Left colon (tissue), 2 donors: Measurements from ENCODE around the gene VSX2. TPM values are rescaled to one million over a fixed set of nuclear protein-coding genes. Genes with fewer than 3 reads are reported as not detected.

ENCODE experiments used
- ATAC-seq: fragments of 200-7000 bp; cut with Tn5 transposase; one replicate; pipeline ENCODE4 v1.9.1; 2020; ENCODE audit warnings: mild to moderate bottlenecking, moderate library complexity
- DNase-seq, 2 donors: peaks; one replicate each; pipeline ENCODE4 v3.0.0-alpha.2; 2020
- intact Hi-C, 2 donors: fragments of 100-400 bp; cut with DNase I in 1 of 2; cut with micrococcal nuclease in 1 of 2; formaldehyde crosslinking; loops; one replicate each; pipeline versions ENCODE4 v1.11.2 to v1.14.0; 2022; cut with DNase I, micrococcal nuclease
- total RNA-seq, 2 donors: library from RNA; stranded (reverse); fragmentation: NEBNext Ultra II Directional; extraction: Animal tissue kit (Norgen Biotek cat#: 25700); gene quantifications; one replicate each; pipeline ENCODE4 v1.2.1, GENCODE V29; 2021
- donor health status: DM: no; HTN: no; CAD: no.
- donor health status: DM: yes; HTN: yes; CAD: no.

VSX2 gene
- total RNA-seq, 2 donors from 2014 or later: not detected

DNA sequence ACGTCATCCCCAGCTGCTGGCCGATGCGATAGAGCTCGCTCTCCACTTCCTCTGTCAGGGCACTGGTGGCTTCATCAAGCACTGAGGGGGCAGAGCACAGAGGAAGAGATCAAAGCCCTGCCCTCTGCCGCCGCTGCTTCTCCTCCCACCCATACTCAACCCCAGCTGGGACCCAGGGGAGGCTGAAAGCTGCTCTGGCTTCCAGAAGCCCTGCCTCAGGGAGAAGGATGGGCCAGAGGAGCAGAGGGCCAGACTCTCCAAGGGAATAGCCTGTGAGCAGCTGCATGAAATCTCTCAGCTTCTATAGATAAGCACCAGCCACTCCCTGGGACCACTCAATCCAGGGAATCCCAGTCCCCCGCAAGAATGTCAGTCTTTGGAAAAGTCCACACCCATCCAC is 47.5 kb downstream of the VSX2 start:
- ATAC-seq (no peak), DNase-seq (no peak)
- intact Hi-C loops: no loop called here

DNA sequence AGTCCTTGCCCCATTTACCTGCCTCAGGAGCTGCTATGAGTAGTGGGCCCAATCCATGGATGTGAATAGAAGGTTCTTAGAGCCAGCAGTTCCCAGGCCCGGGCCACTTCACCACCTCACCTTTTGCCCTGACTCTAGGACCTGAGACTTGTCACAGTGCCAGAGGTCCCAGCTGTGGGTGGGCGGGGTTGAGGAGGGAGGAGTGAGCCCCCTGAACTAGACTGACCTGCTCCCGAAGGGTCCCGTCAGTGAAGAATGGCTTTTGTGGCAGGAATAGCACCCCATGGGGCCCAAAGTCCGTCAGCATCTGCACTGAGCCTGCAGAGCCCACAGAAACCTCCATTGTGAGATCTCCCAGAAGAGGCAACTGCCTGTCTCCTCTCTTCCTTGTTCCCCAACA is 50.6 kb downstream of the VSX2 start:
- ATAC-seq (no peak), DNase-seq (no peak)
- intact Hi-C loops: no loop called here

DNA sequence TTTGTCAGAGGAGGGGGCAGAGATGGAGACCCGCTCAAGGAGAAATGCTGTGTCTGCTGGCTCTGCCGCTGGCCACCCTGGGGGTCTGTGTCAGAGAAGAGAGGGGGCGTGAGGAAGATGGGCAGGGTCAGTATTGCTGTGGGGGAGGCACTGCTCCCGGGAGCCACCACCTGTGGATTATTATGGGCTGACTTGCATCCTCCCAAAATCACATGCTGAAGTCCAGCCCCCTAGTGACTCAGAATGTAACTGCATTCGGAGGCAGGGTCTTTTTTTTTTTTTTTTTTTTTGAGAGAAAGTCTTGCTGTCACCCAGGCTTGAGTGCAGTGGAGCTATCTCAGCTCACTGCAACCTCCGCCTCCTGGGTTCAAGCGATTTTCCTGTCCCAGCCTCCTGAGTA is 51.2 kb downstream of the VSX2 start:
- intact Hi-C loops: no loop called here
- DNase-seq (no peak), ATAC-seq (no peak)

DNA sequence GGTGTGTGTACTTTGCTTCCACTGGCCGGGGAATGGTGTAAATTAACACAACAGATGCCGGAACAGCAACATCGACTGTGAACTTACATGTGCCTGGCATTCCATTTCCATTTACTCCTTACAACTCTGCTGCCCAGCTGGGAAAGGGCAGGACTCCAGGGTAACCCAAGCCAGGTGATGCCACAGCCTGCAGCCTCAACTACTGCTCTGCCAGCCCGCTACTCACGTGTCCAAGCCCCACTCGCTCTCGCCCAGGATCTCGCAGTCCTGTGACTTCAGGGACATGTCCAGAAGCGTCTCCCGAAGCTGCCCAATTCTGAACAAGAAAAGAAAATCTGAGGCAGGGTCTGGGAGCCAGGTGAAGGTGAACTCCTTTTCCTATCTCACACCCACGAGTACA is 52.8 kb downstream of the VSX2 start:
- no peak for ATAC-seq
- DNase-seq: no peak
- intact Hi-C loops: no loop called here

DNA sequence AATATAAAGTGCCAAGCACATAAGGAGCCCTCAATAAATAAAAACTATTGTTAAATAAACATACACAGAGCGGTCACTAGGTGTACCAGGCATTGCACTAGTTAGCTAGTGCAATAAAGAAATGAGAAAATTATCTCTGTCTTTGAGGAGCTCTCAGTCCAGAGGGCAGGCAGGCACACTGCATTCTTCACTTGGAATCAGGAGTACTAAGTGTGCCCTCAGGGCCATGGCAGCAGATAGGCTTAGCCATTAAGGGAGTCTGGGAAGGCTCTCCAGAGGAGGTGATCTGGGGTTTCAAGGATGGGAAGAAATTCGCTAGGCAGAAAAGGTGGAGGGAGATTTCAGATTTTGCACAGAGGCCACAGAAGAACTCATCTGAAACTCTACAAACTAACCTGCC is 54.4 kb downstream of the VSX2 start:
- DNase-seq (no peak), ATAC-seq (no peak)
- intact Hi-C loops: no loop called here

DNA sequence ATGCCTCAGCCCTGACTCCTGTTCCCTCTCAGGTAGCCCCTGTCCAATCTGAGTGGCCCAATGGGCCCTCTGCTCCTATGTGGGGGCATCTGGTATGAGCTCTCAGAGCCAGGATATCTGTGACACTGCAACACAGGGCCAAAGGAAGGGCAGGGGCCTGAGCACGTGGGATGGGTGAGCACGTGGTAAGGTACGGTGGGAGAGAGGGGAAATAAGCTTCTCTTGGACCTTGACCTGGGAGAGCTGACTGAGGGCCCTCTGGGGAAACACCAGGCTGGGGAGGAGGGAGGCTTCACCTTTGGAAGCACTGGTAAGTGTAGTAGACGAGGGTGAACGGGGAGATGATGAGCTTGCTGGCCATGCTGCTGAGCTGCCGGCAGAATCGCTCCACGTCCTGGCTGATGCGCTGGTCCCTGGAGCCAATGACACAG is 56.8 kb downstream of the VSX2 start:
- DNase-seq (no peak), ATAC-seq (no peak)
- intact Hi-C loops: no loop called here

DNA sequence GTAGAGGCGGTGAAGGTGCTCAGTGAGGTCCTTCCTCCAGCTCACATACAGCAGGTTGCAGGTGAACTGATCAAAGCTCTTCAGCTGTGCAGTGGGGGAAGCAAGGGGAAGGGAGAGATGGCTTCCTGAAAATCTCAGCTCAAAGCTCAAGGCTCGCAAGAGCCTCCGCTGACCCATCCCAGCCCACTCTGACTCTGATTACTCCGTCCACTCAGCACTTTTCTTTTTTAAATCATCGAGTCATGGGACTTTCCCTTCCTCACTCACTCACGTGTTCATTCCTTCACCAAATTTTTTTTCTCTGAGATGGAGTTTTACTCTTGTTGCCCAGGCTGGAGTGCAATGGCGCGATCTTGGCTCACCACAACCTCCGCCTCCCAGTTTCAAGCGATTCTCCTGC is 58.7 kb downstream of the VSX2 start:
- ATAC-seq: no peak
- DNase-seq: no peak
- intact Hi-C loops: no loop called here

DNA sequence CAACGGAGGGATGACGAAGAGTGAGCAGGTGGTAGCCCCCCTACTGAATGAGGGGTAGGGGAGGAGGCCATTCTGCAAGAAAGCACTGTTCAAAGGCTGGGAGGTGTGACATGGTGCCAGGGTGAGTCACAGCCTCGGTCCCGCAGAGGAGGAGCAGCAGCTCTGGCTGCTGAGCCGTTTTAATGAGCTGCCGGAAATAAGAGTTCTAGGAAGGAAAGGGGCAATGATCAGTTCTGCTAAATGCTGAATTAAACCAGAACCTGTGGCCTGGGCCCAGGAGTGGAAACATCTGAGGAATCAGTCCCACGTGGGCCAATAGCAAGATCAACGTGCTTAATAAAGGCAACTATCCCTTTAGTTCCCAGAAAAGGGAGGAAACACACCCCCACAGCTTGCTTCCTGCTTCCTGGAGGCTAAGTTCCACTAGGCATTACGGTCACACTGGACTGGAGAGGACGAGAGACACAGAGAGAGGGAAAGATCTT is 59.9 kb downstream of the VSX2 start:
- DNase-seq (no peak), ATAC-seq (no peak)
- intact Hi-C loops: no loop called here

DNA sequence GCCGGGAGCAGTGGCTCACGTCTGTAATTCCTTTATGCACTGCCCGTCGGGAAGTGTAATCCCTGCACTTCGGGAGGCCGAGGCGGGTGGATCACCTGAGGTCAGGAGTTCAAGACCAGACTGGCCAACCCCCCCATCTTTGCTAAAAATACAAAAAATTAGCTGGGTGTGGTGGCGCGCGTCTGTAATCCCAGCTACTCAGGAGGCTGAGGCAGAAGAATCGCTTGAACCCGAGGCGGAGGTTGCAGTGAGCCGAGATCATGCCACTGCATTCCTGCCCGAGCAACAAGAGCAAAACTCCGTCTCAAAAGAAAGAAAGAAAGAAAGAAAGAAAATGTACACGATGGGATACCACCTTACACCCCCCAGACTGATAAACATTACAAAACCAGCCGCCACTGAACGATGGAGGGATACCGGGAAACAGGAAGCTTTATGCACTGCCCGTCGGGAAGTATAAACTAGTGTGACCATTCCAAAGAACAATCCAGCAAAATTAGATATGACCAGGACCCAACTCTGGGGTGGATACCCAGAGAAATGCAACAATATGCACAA is 62.4 kb downstream of the VSX2 start:
- ATAC-seq (peak; percentile 19), DNase-seq (no peak)
- intact Hi-C loops: no loop called here

DNA sequence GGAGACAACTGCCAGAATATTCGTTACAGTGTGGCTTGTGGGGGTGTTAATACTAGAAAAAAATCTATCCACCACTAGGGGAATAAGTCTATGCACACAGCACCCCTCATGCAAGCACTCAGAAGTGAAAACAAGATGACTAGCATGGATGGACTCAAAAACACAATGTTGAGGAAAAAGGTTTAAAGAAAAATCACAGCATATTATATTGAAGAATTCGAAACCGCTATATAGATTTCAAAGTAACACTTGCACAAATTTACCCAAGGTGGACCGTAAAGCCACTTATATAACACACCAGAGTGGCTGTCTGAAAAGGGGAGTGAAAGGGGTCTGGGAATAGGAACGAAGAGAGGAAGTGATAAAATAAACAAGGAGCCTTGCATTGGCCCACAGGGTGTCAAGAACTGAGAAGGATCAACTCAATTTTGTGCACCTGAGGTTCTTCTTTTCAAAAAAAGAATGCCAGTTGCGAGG is 62.9 kb downstream of the VSX2 start:
- intact Hi-C loops: no loop called here
- DNase-seq (no peak), ATAC-seq (peak; percentile 69)

DNA sequence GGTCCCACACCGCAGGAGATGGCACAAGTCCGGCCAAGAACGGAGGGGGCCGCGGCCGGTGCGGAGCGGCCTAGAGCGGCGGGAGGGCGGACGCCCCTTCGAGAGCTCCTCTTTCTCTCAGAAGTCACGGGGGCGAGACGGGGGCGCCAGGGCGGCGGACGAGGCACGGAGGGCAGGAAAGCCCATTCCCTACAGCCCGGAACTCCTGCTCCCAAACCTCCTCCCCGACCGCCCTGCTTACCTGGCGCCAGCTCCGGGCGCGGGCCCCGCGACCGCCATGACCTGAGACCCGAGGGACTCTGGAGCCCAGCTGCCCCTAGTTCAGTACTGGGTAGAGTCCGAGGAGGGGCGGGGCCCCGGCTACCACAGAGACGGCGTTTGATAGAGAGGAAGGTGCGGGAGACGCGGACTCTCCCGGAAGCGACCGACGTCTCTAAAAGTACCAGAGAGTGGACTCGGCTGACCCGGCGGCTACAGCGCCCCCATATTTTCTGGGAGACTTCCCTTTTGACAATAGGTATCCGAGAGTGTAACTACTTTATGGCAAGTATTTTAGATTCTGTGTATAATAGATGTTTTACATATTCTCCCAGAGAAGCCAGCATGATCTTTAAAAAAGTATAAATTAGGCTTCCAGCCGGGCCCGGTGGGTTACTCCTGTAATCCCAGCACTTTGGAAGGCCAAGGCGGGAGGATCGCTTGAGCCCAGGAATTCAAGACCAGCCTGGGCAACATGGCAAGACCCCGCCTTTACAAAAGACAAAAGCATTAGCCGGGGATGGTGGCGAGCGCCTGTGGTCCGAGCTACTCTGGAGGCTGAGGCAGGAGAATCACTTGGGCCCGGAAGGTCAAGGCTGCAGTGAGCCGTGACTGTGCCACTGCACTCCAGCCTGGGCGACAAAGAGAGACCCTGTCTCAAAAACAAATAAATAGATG is 63.7 kb downstream of the VSX2 start, which contains the start of gene ABCD4:
Gene ABCD4, minus strand, starts transcription at position 301 of the 936 bp plus-strand sequence. Its CDS starts 22 bp downstream, at position 279.
- intact Hi-C loops: no loop called here
- peak; percentile 98 for ATAC-seq
- DNase-seq: peak; percentile 95 to 97

DNA sequence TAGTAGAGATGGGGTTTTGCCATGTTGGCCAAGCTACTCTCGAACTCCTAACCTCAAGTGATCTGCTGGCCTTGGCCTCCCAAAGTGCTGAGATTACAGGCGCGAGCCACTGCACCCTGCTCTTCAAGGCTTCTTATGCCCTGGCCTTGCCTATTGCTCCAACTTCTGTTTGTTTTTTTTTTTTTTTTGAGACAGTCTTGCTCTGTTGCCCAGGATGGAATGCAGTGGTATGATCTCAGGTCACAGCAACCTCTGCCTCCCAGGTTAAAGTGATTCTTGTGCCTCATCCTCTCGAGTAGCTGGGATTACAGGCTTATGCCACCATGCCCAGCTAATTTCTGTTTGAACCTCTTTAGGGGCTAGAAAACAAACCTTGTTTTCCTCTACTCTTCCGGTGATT is 69.4 kb downstream of the VSX2 start:
- ATAC-seq (no peak), DNase-seq (no peak)
- intact Hi-C loops: no loop called here

DNA sequence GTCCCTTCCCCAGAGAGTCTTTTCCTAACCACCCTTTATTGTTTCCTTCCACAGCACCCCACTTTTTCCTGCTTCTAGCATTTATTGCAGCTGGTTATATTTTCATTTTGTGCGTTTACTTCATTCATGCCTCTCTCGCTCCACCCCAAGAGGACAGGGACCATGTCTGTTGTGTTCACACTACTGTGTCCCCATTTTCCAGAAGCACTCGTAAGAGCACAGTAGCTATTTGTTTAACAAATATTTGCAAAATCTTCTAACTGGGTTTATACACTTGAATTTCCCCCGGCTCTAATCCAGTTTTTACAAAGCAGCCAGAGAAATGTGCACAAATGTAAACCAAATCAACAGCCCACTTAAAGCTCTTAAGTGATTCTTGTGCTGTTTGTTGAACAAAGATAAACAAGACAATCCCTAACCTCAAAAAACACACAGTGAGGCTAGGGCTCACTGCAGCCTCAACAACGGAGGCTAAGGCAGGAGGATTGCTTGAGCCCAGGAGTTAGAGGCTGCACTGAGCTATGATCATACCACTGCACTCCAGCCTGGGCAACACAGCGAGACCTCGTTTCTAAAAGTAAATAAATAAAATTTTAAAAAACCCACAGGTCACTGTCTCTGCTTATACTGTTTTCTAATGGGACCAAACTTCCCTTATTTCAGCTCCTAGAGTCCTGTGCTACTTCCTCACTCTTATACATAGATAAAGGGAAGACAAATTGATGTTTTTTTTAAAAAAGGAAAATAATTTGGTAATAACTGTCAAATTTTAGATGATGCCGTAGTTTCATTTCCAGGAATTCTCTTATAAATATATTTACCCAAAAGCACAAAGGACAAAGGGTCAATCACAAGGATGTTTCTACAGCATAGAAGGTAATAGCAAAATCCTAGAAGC is 70.1 kb downstream of the VSX2 start:
- ATAC-seq (no peak), DNase-seq (no peak)
- intact Hi-C loops: no loop called here

DNA sequence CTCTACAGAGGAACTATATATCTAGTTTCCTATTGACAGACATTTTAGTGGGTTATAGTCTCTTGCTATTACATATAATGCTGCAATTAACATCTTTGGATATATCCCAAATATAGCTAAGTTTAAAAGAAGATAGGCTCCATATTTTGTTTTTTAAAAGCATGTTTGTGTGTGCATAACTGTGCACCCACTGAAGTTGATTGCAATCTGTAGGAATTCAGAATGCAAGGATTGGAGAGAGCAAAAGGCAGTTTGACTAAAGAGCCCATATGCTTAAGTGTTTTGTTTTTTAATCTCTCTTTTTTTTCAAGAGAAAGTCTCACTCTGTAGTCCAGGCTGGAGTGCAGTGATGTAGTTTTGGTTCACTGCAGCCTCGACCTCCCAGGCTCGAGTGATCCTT is 72.9 kb downstream of the VSX2 start:
- no peak for ATAC-seq
- intact Hi-C loops: no loop called here

More for the DNA sequence above, 72.9 kb downstream of the VSX2 start:
- no peak for DNase-seq

Other genes with a start within 250 kb of the VSX2 start
- 100 to 1,000 TPM; 201 to 203 TPM for gene ENTPD5, start 220.2 kb upstream of the VSX2 start, total RNA-seq
- 1 to 10 TPM; 3.1 to 4.5 TPM for gene BBOF1, start 220.1 kb upstream of the VSX2 start, total RNA-seq
- gene ALDH6A1, start 155.0 kb upstream of the VSX2 start, total RNA-seq: 10 to 100 TPM; 29.4 to 47.1 TPM
- gene LIN52, start 154.5 kb upstream of the VSX2 start, total RNA-seq: 1 to 10 TPM; 5.0 to 6.3 TPM
- 10 to 100 TPM; 52.6 to 54.0 TPM for gene ABCD4, start 63.5 kb downstream of the VSX2 start, total RNA-seq
- not detected for gene VRTN, start 109.0 kb downstream of the VSX2 start, total RNA-seq
- not detected for gene SYNDIG1L, start 186.8 kb downstream of the VSX2 start, total RNA-seq